ENCODE results near the gene KIF26B.
"Not testable (repeated sequence)": the region's sequence is repeated elsewhere in the genome, so short reads cannot be mapped to it uniquely, and the experiment has no call there.

KIF26B gene

GRCh38 chr1:245154429-245155271 is at the start of gene KIF26B:
KIF26B (plus strand) TSS chr1:245154985; CDS start chr1:245155425, 440 bp downstream.
- DNase-seq: peak; percentile 33

- DNase-seq: no peak
These were observed 49.7 kb upstream of the KIF26B start for GRCh38 chr1:245105042-245105441.

GRCh38 chr1:245105815-245106410 is 48.9 kb upstream of the KIF26B start:
- no peak for DNase-seq

- DNase-seq: no peak
These were observed 47.0 kb upstream of the KIF26B start for GRCh38 chr1:245107776-245108114.

GRCh38 chr1:245108246-245108645 is 46.5 kb upstream of the KIF26B start:
- DNase-seq: no peak

GRCh38 chr1:245108909-245109308 is 45.9 kb upstream of the KIF26B start:
- no peak for DNase-seq

GRCh38 chr1:245110406-245110805 is 44.4 kb upstream of the KIF26B start:
- no peak for DNase-seq

GRCh38 chr1:245111073-245111472 is 43.7 kb upstream of the KIF26B start:
- DNase-seq: no peak

- no peak for DNase-seq
These were observed 41.1 kb upstream of the KIF26B start for GRCh38 chr1:245113649-245114048.

- no peak for DNase-seq
These were observed 38.7 kb upstream of the KIF26B start for GRCh38 chr1:245116131-245116530.

- DNase-seq: no peak
These were observed 38.0 kb upstream of the KIF26B start for GRCh38 chr1:245116751-245117150.

- no peak for DNase-seq
These were observed 36.7 kb upstream of the KIF26B start for GRCh38 chr1:245118066-245118465.

GRCh38 chr1:245118806-245119205 is 36.0 kb upstream of the KIF26B start:
- no peak for DNase-seq

- DNase-seq: no peak
These were observed 33.3 kb upstream of the KIF26B start for GRCh38 chr1:245121523-245121922.

GRCh38 chr1:245124241-245124640 is 30.5 kb upstream of the KIF26B start:
- no peak for DNase-seq

- DNase-seq: no peak
These were observed 30.1 kb upstream of the KIF26B start for GRCh38 chr1:245124644-245125043.

GRCh38 chr1:245126530-245126929 is 28.3 kb upstream of the KIF26B start:
- no peak for DNase-seq

- DNase-seq: no peak
These were observed 26.2 kb upstream of the KIF26B start for GRCh38 chr1:245128381-245129101.

GRCh38 chr1:245129319-245130240 is 25.2 kb upstream of the KIF26B start:
- DNase-seq: no peak

- not testable (repeated sequence) for DNase-seq
These were observed 24.3 kb upstream of the KIF26B start for GRCh38 chr1:245130281-245131025.

GRCh38 chr1:245131026-245131393 is 23.8 kb upstream of the KIF26B start:
- DNase-seq: no peak

GRCh38 chr1:245132771-245133170 is 22.0 kb upstream of the KIF26B start:
- no peak for DNase-seq
